GM21619 (cell line): ENCODE data around the gene PTRHD1.

Experiments
- ATAC-seq: cut with Tn5 transposase; IDR thresholded peaks from one replicate; pipeline ENCODE4 v1.9.1; 2021; ENCODE audit not compliant: unreplicated experiment

The PTRHD1 gene

GRCh38 chr2:24762518-24762917, 30.7 kb downstream of the PTRHD1 start:
- no peak for ATAC-seq

GRCh38 chr2:24761866-24762265, 31.3 kb downstream of the PTRHD1 start:
- ATAC-seq = no peak

- ATAC-seq = no peak
Measured at GRCh38 chr2:24756789-24757188, 36.4 kb downstream of the PTRHD1 start.

GRCh38 chr2:24754985-24755705, 38.0 kb downstream of the PTRHD1 start:
- ATAC-seq = no peak

- no peak for ATAC-seq
Measured at GRCh38 chr2:24749069-24749691, 44.0 kb downstream of the PTRHD1 start.

- no peak for ATAC-seq
Measured at GRCh38 chr2:24747299-24747698, 45.9 kb downstream of the PTRHD1 start.

GRCh38 chr2:24745825-24746224, 47.4 kb downstream of the PTRHD1 start:
- ATAC-seq = no peak

- ATAC-seq = no peak
Measured at GRCh38 chr2:24744356-24744755, 48.8 kb downstream of the PTRHD1 start.

GRCh38 chr2:24743924-24744323, 49.3 kb downstream of the PTRHD1 start:
- no peak for ATAC-seq

- no peak for ATAC-seq
Measured at GRCh38 chr2:24742730-24743129, 50.5 kb downstream of the PTRHD1 start.

GRCh38 chr2:24740142-24740541, 53.0 kb downstream of the PTRHD1 start:
- ATAC-seq = no peak
